K562 (cell line): Measurements from ENCODE around the gene TSPYL2. TPM values are rescaled to one million over a fixed set of nuclear protein-coding genes. Genes with fewer than 3 reads are reported as not detected.

ENCODE experiments used
- ATAC-seq: fragments of 200-7000 bp; cut with Tn5 transposase; 3 replicates; pipeline ENCODE4 v1.9.1; 2020; ENCODE audit warnings: moderate library complexity
- BruUV-seq: library from RNA; stranded (reverse); fragments of 400-500 nt; replicated peaks from 2 replicates; lab custom pipeline; 2021; lab: Mats Ljungman, UMichigan
- CTCF ChIA-PET: fragments of 300-600 bp; formaldehyde crosslinking; extraction: SDS; loops from one replicate; lab custom pipeline; 2021; ENCODE audit warnings: low intra/inter-chr PET ratio; lab: Yijun Ruan, JAX
- POLR2A ChIA-PET: fragments of 300-600, 350-650 bp; sonication (Branson Sonifier 250); formaldehyde crosslinking; extraction: SDS; loops from one replicate; lab custom pipeline; 2021; ENCODE audit warnings: antibody characterized with exemption, inconsistent platforms; lab: Yijun Ruan, JAX
- DNase-seq, 4 experiments: peaks; one replicate each; pipeline versions ENCODE4 v3.0.0 to v3.0.0-alpha.2; 2011 to 2018; ENCODE audit warnings: low spot score in 3 of 4, mixed read lengths in 3 of 4; ENCODE audit errors: extremely low read depth in 1 of 4
- FAIRE-seq: peaks from 2 replicates; lab custom pipeline; 2011; peaks lifted over from hg19 to GRCh38; lab: Jason Lieb, UNC
- H2AFZ ChIP-seq: 2 replicates; pipeline ENCODE4 v1.6.0; 2011; ENCODE audit warnings: low read depth, low read length, control low read depth, inconsistent platforms
- H3K27ac ChIP-seq: fragments of 200-600 bp; 3 replicates; pipeline ENCODE4 v1.8.0; 2011; ENCODE audit warnings: low read depth, mild to moderate bottlenecking, control low read depth, inconsistent platforms, low read length, moderate library complexity, mixed read lengths; ENCODE audit errors: extremely low read depth
- H3K27me3 ChIP-seq, 2 experiments: fragments of 300-600 bp in 1 of 2; 2 replicates in 1 of 2; 3 replicates in 1 of 2; pipeline versions ENCODE4 v1.6.0 to v1.8.0; 2011; ENCODE audit warnings: inconsistent platforms in 2 of 2, low read length in 2 of 2, mild to moderate bottlenecking in 1 of 2, mixed read lengths in 1 of 2, moderate library complexity in 1 of 2; ENCODE audit not compliant: control insufficient read depth in 2 of 2, insufficient read depth in 2 of 2
- H3K36me3 ChIP-seq: fragments of 300-600 bp; 3 replicates; pipeline ENCODE4 v1.8.0; 2011; ENCODE audit warnings: mild to moderate bottlenecking, low read length, inconsistent platforms; ENCODE audit not compliant: control insufficient read depth, insufficient read depth
- H3K4me1 ChIP-seq, 2 experiments: fragments of 200-600 bp in 1 of 2; replicated peaks in 1 of 2; 2 replicates in 1 of 2; 3 replicates in 1 of 2; pipeline versions ENCODE4 v1.5.1 to v1.8.0; 2011; ENCODE audit warnings: inconsistent platforms in 2 of 2, low read length in 2 of 2, mild to moderate bottlenecking in 1 of 2, mixed read lengths in 1 of 2, moderate library complexity in 1 of 2; ENCODE audit not compliant: control insufficient read depth in 2 of 2, insufficient read depth in 2 of 2
- H3K4me2 ChIP-seq: 2 replicates; pipeline ENCODE4 v1.6.1; 2011; ENCODE audit warnings: low read length, control low read depth, inconsistent platforms, mixed read lengths; ENCODE audit not compliant: insufficient read depth
- H3K4me3 ChIP-seq: fragments of 200-600 bp; sonication (generic), shearing (Covaris generic); 2 replicates; pipeline ENCODE4 v1.5.1; 2016; ENCODE audit warnings: control low read depth, inconsistent platforms
- H3K79me2 ChIP-seq: fragments of 200-600 bp; 3 replicates; pipeline ENCODE4 v1.8.0; 2011; ENCODE audit warnings: low read length, inconsistent platforms; ENCODE audit not compliant: control insufficient read depth, insufficient read depth
- H3K9ac ChIP-seq, 2 experiments: 2 replicates each; pipeline versions ENCODE4 v1.6.0 to v1.6.1; 2011; ENCODE audit warnings: low read depth in 2 of 2, low read length in 2 of 2, control low read depth in 1 of 2, inconsistent platforms in 1 of 2, mild to moderate bottlenecking in 1 of 2, mixed read lengths in 1 of 2; ENCODE audit not compliant: insufficient read depth in 1 of 2
- H3K9me1 ChIP-seq: one replicate; pipeline ENCODE4 v1.6.0; 2011; ENCODE audit warnings: inconsistent platforms, mild to moderate bottlenecking, low read length, moderate library complexity; ENCODE audit not compliant: control insufficient read depth, insufficient read depth
- H3K9me3 ChIP-seq: replicated peaks from 2 replicates; pipeline ENCODE4 v1.5.1; 2011; ENCODE audit warnings: low read depth, low read length, inconsistent platforms; ENCODE audit not compliant: control insufficient read depth, insufficient read depth
- H4K20me1 ChIP-seq: replicated peaks from 2 replicates; pipeline ENCODE4 v1.6.1; 2011; ENCODE audit warnings: low read length, inconsistent platforms, mixed read lengths; ENCODE audit not compliant: control insufficient read depth, insufficient read depth
- EGR1 ChIP-seq: fragments of 450-650 bp; conservative IDR thresholded peaks from 2 replicates; pipeline ENCODE4 v1.6.1; 2017; ENCODE audit warnings: mild to moderate bottlenecking
- GABPA ChIP-seq: fragments of 200-800 bp; sonication (Bioruptor generic); conservative IDR thresholded peaks from 2 replicates; pipeline ENCODE4 v1.6.1; 2016; ENCODE audit warnings: low read depth, missing genetic modification characterization, missing compliant biosample characterization
- PHB2 ChIP-seq: fragments of 450-650 bp; IDR thresholded peaks from 2 replicates; pipeline ENCODE4 v1.6.1; 2017; ENCODE audit warnings: low read depth
- PRDM10 ChIP-seq: fragments of 450-650 bp; IDR thresholded peaks from 2 replicates; pipeline ENCODE4 v1.6.1; 2018; ENCODE audit not compliant: partially characterized antibody
- SMAD2 ChIP-seq: fragments of 150-350 bp; IDR thresholded peaks from 2 replicates; pipeline ENCODE4 v1.6.1; 2014; ENCODE audit warnings: low read depth, mild to moderate bottlenecking, low read length
- XRCC4 ChIP-seq: IDR thresholded peaks from one replicate; pipeline ENCODE4 v1.6.1; 2011; ENCODE audit not compliant: insufficient read depth, insufficient read length; ENCODE audit errors: extremely low read depth
- ZFX ChIP-seq: sonication (generic); formaldehyde crosslinking; IDR thresholded peaks from 2 replicates; pipeline ENCODE4 v1.8.0; 2022; ENCODE audit warnings: mild to moderate bottlenecking, missing genetic modification reagents, moderate library complexity
- ZNF134 ChIP-seq: fragments of 250-450 bp; sonication (Bioruptor Pico); conservative IDR thresholded peaks from 2 replicates; pipeline ENCODE4 v1.4.0; 2020
- ZNF224 ChIP-seq: sonication (generic); formaldehyde crosslinking; IDR thresholded peaks from 2 replicates; pipeline ENCODE4 v1.8.0; 2022; ENCODE audit warnings: mild to moderate bottlenecking, missing genetic modification reagents
- WGBS: fragments of 100-300 bp; shearing (Covaris generic); methylation state at CpG from one replicate; pipeline ENCODE4 v1.1.6; 2016; ENCODE audit warnings: low coverage, mixed read lengths; ENCODE audit not compliant: insufficient coverage; ENCODE audit errors: missing lambda C conversion rate; 5-methylcytosine and 5-hydroxymethylcytosine counted together
- in situ Hi-C: fragments of 300-500 bp; cut with MboI; formaldehyde crosslinking; loops from 4 replicates; pipeline ENCODE4 v1.15.0; 2018; ENCODE audit warnings: inconsistent platforms, mixed read lengths
- intact Hi-C: fragments of 100-400 bp; cut with micrococcal nuclease; formaldehyde crosslinking; loops from 2 replicates; pipeline ENCODE4 v1.14.2; 2022
- polyA plus RNA-seq, 8 experiments: library from polyadenylated mRNA; depleted of rRNA in 4 of 8; stranded (reverse) in 5 of 8; unstranded in 3 of 8; fragments of >200 nt; fragmentation: Nextera tagmentation in 2 of 8; fragmentation: Illumina TruSeq in 1 of 8; extraction: Ambion mirVana in 2 of 8; extraction: Trizol in 1 of 8; gene quantifications; 2 replicates each; pipeline versions ENCODE4 v1.2.1 to v1.2.3, GENCODE V29; 2011 to 2014; ENCODE audit warnings: inconsistent platforms in 1 of 8, missing spikeins in 1 of 8
- total RNA-seq, 7 experiments: library from RNA; depleted of rRNA in 6 of 7; stranded (reverse); fragments of >200 nt in 6 of 7; fragmentation: Illumina TruSeq in 2 of 7; extraction: Trizol in 2 of 7; gene quantifications; 2 replicates each; pipeline versions ENCODE4 v1.2.1 to v1.2.3, GENCODE V29; 2011 to 2021; ENCODE audit warnings: low replicate concordance in 1 of 7

TSPYL2 gene
- total and polyA plus RNA-seq, 9 of the 15 experiments (the other 6 are each of a cell fraction or from before 2014, with no cell fraction given), result 0.41 to 20.0 (median 10.8) TPM

- in situ Hi-C loops, result no loop called here
These were observed 828 bp downstream of the TSPYL2 start for GRCh38 chrX:53082773-53083616.

More at GRCh38 chrX:53082773-53083616, 828 bp downstream of the TSPYL2 start:
- Histone ChIP-seq H3K4me2 (peak overlapping the region; percentile 75), H3K4me1 (peaks cover 0 to 13% of the 10 kb centered on the region in 2 experiments; a peak in 3 of 5 replicates), H3K4me3 (peak overlapping the region; percentile 57), H3K79me2 (peaks cover 10% of the 10 kb centered on the region), H2AFZ (0 out of 2 replicates have a peak overlapping the region, but pooled peaks have one; percentile 39), H3K9ac (peak overlapping the region; percentile 46 to 92; a peak in 3 of 4 replicates), H3K27ac (peak overlapping the region; percentile 63; the same call in 1 of the 3 replicates), H3K9me1 (no peaks in the 10 kb centered on the region), H3K9me3 (no peaks in the 10 kb centered on the region), H3K27me3 (no peaks in the 10 kb centered on the region; a peak in 2 of 5 replicates), H4K20me1 (0 out of 2 replicates have a peak, but pooled peaks cover 3% of the 10 kb centered on the region), H3K36me3 (peaks cover 18% of the 10 kb centered on the region; the same call in 2 of the 3 replicates)
- FAIRE-seq, result no peak
- BruUV-seq, result no TSS peak
- CTCF ChIA-PET, result no interaction called here
- intact Hi-C loops, result no loop called here
- ATAC-seq, result no peak
- no peak for DNase-seq
- 0 out of 2 replicates have a peak, but pooled peaks have one; percentile 22 for TF ChIP-seq ZFX (CRISPR knock-in tag)
- no peak for TF ChIP-seq SMAD2
- no peak for TF ChIP-seq PHB2
- no peak for TF ChIP-seq GABPA (tag)
- TF ChIP-seq PRDM10, result peak; percentile 73
- TF ChIP-seq ZNF134 (CRISPR knock-in tag), result no peak
- TF ChIP-seq ZNF224 (CRISPR knock-in tag), result no peak
- TF ChIP-seq XRCC4, result no peak
- TF ChIP-seq EGR1, result 0 out of 2 replicates have a peak, but pooled peaks have one; percentile 1
- POLR2A ChIA-PET, result interaction anchor here (0.6 to 1.0 kb wide), 4 partner anchors 20 to 339 kb away, joined by 3 read pairs; partner anchors contain the start of genes RIBC1 and SMC1A
- WGBS, result 45% methylated on average over 14 of the region's 31 CpGs
